Measurements from ENCODE around the gene IQCB1. TPM values are rescaled to one million over a fixed set of nuclear protein-coding genes. Genes with fewer than 3 reads are reported as not detected.

The IQCB1 gene
- total and polyA plus RNA-seq, 3 donors from 2014 or later: 33.6 to 39.3 (median 37.0) TPM

DNA sequence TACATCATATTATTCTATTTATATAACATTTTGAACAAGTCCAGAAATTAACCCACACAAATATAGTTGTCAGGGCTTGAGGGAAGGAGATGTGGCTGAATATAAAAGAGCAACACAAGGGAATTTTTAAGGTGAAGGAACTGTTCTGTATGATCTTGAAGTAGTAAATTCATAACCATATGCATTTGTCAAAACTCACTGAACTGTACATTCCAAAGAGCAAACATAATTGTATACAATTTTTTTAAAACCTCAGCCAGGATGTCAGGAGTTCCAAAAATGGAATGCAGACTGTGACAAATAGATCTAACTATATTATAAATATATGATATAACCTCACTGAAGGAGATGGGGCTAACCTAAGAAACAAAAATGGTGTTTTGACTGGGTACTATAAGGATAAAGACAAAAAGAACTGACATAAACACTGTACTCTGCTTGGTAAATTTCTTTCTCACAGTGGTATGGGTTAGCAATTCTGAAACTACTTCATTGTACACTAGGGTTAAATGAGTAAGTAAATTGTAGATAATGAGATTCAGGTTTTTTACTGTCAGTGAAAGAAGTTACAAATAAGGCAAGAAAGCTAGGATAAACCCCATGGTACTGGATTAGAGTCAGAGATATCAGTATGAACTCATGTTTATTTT is 99.7 kb downstream of the IQCB1 start:
- Histone ChIP-seq H3K9me3 (no peaks in the 10 kb centered on the region), H3K27me3 (no peaks in the 10 kb centered on the region), H3K36me3 (ENCODE audit: low read depth, missing control alignments) (no peaks in the 10 kb centered on the region), H3K4me3 (no peak overlapping the region), H3K4me1 (no peaks in the 10 kb centered on the region), H3K27ac (no peak overlapping the region)
- intact Hi-C loops (cut with DNase I; ENCODE audit: low total_unique reads): no loop called here
- no peak for DNase-seq
- TF ChIP-seq CTCF (IDR thresholded peaks at IDR 0.05): no peak
- TF ChIP-seq POLR2A (IDR thresholded peaks at IDR 0.05): no peak

DNA sequence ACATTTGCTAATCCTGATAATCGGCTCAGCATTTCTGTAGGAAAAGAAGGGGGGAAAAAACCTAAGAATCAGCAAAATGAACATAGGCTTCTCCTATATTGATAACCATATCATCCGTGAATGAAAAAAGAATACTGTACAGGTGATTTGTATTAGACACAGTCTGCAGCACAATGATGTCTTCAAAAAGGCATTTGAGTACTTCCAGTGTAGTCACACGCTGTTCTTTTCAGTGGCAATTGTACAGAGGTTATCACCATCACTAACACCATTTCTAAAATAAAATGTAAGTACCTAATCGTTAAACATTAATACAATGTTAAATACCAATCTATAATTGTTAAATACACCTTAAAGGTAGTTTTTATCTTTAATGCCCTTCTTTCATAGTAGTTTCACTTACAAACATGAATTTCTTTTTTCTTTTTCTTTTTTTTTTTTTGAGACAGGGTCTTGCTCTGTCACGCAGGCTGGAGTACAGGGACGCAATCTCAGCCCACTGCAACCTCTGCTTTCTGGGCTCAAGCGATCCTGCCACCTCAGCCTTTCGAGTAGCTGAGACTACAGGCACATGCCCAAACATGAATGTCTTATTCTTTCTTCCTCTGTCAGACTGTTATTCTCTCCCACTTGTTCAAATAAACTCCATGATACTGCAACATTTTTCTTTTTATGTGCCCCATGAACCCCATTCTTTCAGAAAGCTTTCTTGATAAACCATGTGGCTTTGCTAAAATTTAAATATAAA is 103.7 kb downstream of the IQCB1 start:
- peak overlapping the region in 1 of 2 donors; percentile 13 for H3K27ac ChIP-seq

GRCh38 chr3:121724130-121724529 is 110.7 kb downstream of the IQCB1 start:
- WGBS, 2 donors: 88 to 89% methylated on average over 1 of the region's 1 CpG
- Histone ChIP-seq H3K9me3 (no peaks in the 10 kb centered on the region), H3K4me3 (no peak overlapping the region), H3K27me3 (no peaks in the 10 kb centered on the region), H3K27ac (no peak overlapping the region), H3K4me1 (peaks cover 8% of the 10 kb centered on the region), H3K36me3 (ENCODE audit: low read depth, missing control alignments) (no peaks in the 10 kb centered on the region)
- DNase-seq: no peak
- TF ChIP-seq POLR2A (IDR thresholded peaks at IDR 0.05) (no peak), CTCF (IDR thresholded peaks at IDR 0.05) (no peak)
- intact Hi-C loops (cut with DNase I; ENCODE audit: low total_unique reads): no loop called here

More for the DNA sequence above, 103.7 kb downstream of the IQCB1 start:
- no peaks in the 10 kb centered on the region for H3K27me3 ChIP-seq
- intact Hi-C loops (cut with DNase I; ENCODE audit: low total_unique reads): no loop called here
- H3K36me3 ChIP-seq (ENCODE audit: low read depth, missing control alignments): no peaks in the 10 kb centered on the region
- no peak overlapping the region for H3K4me3 ChIP-seq
- WGBS, 2 donors: 47 to 59% methylated on average over 8 of the region's 8 CpGs
- no peaks in the 10 kb centered on the region for H3K9me3 ChIP-seq
- peaks cover 8% of the 10 kb centered on the region for H3K4me1 ChIP-seq
- DNase-seq: no peak
- TF ChIP-seq POLR2A (IDR thresholded peaks at IDR 0.05) (no peak), CTCF (IDR thresholded peaks at IDR 0.05) (no peak)

DNA sequence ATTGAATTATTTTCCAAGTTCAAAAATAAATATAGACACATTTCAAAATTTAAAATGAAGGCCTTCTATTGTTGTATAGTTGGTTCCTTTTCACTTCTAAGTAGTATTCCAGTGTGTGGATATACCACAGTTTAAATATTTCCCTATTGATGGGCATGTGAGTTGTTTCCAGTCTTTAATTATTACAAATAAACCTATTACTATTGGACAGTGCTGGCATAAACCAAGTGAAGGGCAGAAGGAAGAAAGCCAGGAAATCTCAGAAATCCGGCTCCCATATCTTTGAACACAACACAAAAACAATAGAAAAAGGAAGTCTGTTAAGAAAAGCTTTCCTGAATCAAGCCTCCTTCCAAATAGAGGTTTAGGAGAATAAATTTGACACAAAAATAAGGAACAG is 111.4 kb downstream of the IQCB1 start:
- no peaks in the 10 kb centered on the region for H3K36me3 ChIP-seq (ENCODE audit: low read depth, missing control alignments)
- TF ChIP-seq CTCF (IDR thresholded peaks at IDR 0.05): no peak
- TF ChIP-seq POLR2A (IDR thresholded peaks at IDR 0.05): no peak
- no peaks in the 10 kb centered on the region for H3K27me3 ChIP-seq
- WGBS, 2 donors: 90 to 96% methylated on average over 1 of the region's 1 CpG
- DNase-seq: no peak
- no peak overlapping the region for H3K27ac ChIP-seq
- H3K4me3 ChIP-seq: no peak overlapping the region
- H3K4me1 ChIP-seq: peaks cover 2% of the 10 kb centered on the region
- intact Hi-C loops (cut with DNase I; ENCODE audit: low total_unique reads): no loop called here
- no peaks in the 10 kb centered on the region for H3K9me3 ChIP-seq
